Activated CD8-positive, alpha-beta T cell treated with anti-CD3 and anti-CD28 coated beads for 36 hours (primary cell): ENCODE data around the gene NHERF1. TPM values are rescaled to one million over a fixed set of nuclear protein-coding genes. Genes with fewer than 3 reads are reported as not detected.

Source experiments
- ATAC-seq: fragments of 200-7000 bp; cut with Tn5 transposase; one replicate; pipeline ENCODE4 v1.10.0; 2021; ENCODE audit warnings: mild to moderate bottlenecking, moderate library complexity
- CTCF ChIA-PET: fragments of 350-600 bp; sonication (Branson Sonifier 250); formaldehyde crosslinking; loops from one replicate; lab custom pipeline; 2021; ENCODE audit warnings: antibody characterized with exemption; lab: Charles Lee
- POLR2A ChIA-PET: fragments of 350-600 bp; sonication (Branson Sonifier 250); formaldehyde crosslinking; loops from one replicate; lab custom pipeline; 2021; ENCODE audit warnings: antibody characterized with exemption; lab: Charles Lee
- DNase-seq: peaks from one replicate; pipeline ENCODE4 v3.0.0-alpha.2; 2020
- H3K27ac Mint-ChIP-seq: one replicate; pipeline ENCODE4 v1.8.0; 2021; ENCODE audit warnings: mild to moderate bottlenecking, mixed read lengths
- H3K27me3 Mint-ChIP-seq: one replicate; pipeline ENCODE4 v1.8.0; 2021; ENCODE audit warnings: mixed read lengths
- H3K36me3 Mint-ChIP-seq: one replicate; pipeline ENCODE4 v1.8.0; 2021; ENCODE audit warnings: low read depth, mixed read lengths
- H3K4me1 Mint-ChIP-seq: one replicate; pipeline ENCODE4 v1.8.0; 2021; ENCODE audit warnings: low read depth, mixed read lengths
- H3K4me3 Mint-ChIP-seq: one replicate; pipeline ENCODE4 v1.8.0; 2021; ENCODE audit warnings: mild to moderate bottlenecking, moderate library complexity, mixed read lengths
- H3K9me3 Mint-ChIP-seq: one replicate; pipeline ENCODE4 v1.8.0; 2021; ENCODE audit warnings: mixed read lengths
- CTCF ChIP-seq: fragments of 200-600 bp; IDR thresholded peaks from one replicate; pipeline ENCODE4 v1.8.0; 2022; ENCODE audit warnings: antibody characterized with exemption, mild to moderate bottlenecking
- intact Hi-C: fragments of 100-400 bp; cut with micrococcal nuclease; formaldehyde crosslinking; loops from one replicate; pipeline ENCODE4 v1.10.0; 2022
- total RNA-seq, 2 experiments: library from RNA; stranded (reverse); gene quantifications; one replicate each; pipeline ENCODE4 v1.2.3, GENCODE V29; 2021

The NHERF1 gene
- total RNA-seq, 2 experiments from 2014 or later: 143 to 150 TPM

- CTCF ChIA-PET: interaction anchor here (1.2 to 4.2 kb wide), 3 partner anchors 14 to 51 kb away, joined by 3 to 28 read pairs (median 3); no protein-coding TSS in a partner anchor
- intact Hi-C loops: no loop called here
These were observed 62.5 kb downstream of the NHERF1 start for GRCh38 chr17:74810699-74811485.

DNA sequence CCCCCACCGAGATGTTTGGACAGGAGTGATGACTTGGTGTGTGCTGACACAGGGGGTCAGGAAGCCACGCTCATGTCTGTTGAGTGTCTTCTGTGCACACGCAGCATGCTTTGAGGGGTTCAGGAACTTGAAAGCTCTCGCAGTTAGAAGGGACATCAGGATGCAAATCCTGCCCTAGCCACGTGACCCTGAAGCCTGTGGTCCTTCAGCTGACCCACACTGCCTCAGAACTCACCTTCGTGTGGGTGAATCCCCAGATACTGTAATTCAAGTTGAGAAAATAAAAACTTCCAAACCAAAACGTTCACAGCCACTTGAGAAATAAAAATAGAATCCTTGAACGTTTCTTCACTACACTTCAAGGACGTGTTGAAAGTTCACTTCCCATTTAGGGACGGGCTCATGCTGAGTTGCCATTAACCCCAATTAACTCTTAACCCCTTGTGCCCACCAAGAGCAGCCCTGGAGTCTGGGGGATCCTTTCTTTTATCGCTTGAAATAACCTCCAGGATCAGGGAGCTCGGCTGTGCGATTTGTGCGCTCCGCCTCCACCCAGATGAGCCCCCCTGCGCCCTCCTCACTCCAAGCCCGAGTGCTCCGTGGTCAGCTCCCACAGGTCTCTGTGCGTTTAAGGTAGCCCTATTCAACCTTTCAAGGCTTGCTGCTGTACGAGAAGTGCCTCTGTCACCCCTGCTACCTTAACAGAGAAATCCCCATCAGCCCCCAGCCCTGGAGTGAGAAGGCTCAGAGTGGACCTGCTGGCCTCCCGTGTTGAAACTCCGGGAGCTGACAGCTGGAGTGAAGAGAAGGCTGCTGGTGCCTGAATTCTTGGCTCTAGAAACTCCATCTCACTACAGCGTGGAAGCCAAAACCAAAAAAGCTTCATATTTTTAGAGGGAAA lies 63.9 kb downstream of the NHERF1 start:
- ChIA-PET CTCF (no interaction called here), POLR2A (no interaction called here)
- TF ChIP-seq CTCF: no peak
- no peak overlapping the region for H3K4me3 Mint-ChIP-seq
- H3K9me3 Mint-ChIP-seq: no peaks in the 10 kb centered on the region
- DNase-seq (no peak), ATAC-seq (no peak)
- no peak overlapping the region for H3K27ac Mint-ChIP-seq
- H3K36me3 Mint-ChIP-seq: peaks cover 12% of the 10 kb centered on the region
- no peaks in the 10 kb centered on the region for H3K4me1 Mint-ChIP-seq
- intact Hi-C loops: no loop called here
- no peaks in the 10 kb centered on the region for H3K27me3 Mint-ChIP-seq

More at GRCh38 chr17:74810699-74811485, 62.5 kb downstream of the NHERF1 start:
- Mint-ChIP-seq H3K27ac (no peak overlapping the region), H3K4me1 (no peaks in the 10 kb centered on the region), H3K27me3 (no peaks in the 10 kb centered on the region), H3K9me3 (no peaks in the 10 kb centered on the region), H3K4me3 (no peak overlapping the region), H3K36me3 (peaks cover 7% of the 10 kb centered on the region)
- no peak for DNase-seq
- POLR2A ChIA-PET: no interaction called here
- no peak for TF ChIP-seq CTCF
- ATAC-seq: no peak

- Mint-ChIP-seq H3K27me3 (no peaks in the 10 kb centered on the region), H3K9me3 (no peaks in the 10 kb centered on the region), H3K36me3 (peaks cover 14% of the 10 kb centered on the region), H3K4me1 (no peaks in the 10 kb centered on the region), H3K27ac (no peak overlapping the region), H3K4me3 (no peak overlapping the region)
- intact Hi-C loops: no loop called here
- ChIA-PET POLR2A (no interaction called here), CTCF (interaction anchor here (1.2 kb wide), 1 partner anchor 23 kb away, joined by 4 read pairs; no protein-coding TSS in a partner anchor)
- ATAC-seq (no peak), DNase-seq (peak; percentile 12)
- no peak for TF ChIP-seq CTCF
These were observed 66.0 kb downstream of the NHERF1 start for GRCh38 chr17:74814453-74814852.

GRCh38 chr17:74815067-74815466 lies 66.6 kb downstream of the NHERF1 start:
- H3K4me1 Mint-ChIP-seq: no peaks in the 10 kb centered on the region
- H3K27ac Mint-ChIP-seq: no peak overlapping the region

More at GRCh38 chr17:74815067-74815466, 66.6 kb downstream of the NHERF1 start:
- ChIA-PET CTCF (interaction anchor here (2.0 kb wide), 1 partner anchor 24 kb away, joined by 6 read pairs; no protein-coding TSS in a partner anchor), POLR2A (no interaction called here)
- DNase-seq: no peak
- no peaks in the 10 kb centered on the region for H3K9me3 Mint-ChIP-seq
- no peak overlapping the region for H3K4me3 Mint-ChIP-seq
- no peaks in the 10 kb centered on the region for H3K27me3 Mint-ChIP-seq
- ATAC-seq: no peak
- peaks cover 14% of the 10 kb centered on the region for H3K36me3 Mint-ChIP-seq
- TF ChIP-seq CTCF: no peak
- intact Hi-C loops: no loop called here
